Measurements from ENCODE around the gene TPRN. TPM values are rescaled to one million over a fixed set of nuclear protein-coding genes. Genes with fewer than 3 reads are reported as not detected.

Gene TPRN
- total RNA-seq, 1 donor from 2014 or later, result 18.0 TPM

DNA sequence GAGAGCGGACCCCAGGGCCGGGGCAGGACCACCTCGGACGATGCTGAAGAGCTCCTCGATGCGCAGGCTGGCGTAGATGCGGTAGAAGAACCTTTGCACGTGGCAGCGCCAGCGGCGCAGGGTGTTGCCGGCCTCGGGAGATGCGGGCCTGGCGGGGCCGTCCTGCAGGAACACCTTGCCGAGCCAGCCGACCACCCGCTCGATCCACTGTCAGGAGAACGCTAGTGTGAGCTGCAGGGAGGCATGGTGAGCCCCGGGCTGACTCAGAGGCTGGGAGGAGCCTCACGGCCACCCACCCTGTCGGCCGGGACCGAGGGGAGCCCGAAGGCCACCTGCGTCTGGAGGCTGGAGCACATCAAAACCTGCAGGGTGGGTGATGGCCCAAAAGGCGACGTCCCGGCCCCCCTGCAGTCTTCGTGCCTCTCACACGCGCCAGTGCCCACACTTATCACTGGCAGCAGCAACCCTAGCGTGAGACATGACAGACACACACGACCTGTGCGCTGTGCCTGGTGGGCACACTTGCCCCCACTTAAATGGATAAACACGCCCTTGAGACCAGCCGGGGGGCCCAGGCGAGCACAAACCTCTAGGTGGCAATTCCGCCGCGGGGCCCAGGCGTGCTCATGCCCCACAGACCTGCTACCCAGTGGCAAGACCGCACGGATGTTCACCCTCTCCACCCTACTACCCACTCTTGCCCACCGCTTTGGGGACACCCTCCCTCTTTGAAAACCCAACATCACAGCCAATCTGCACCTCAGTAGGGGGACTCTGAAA, 15.5 kb downstream of the TPRN start:
- DNase-seq, result no peak
- Histone ChIP-seq H3K9me3 (replicated peaks) (no peaks in the 10 kb centered on the region), H3K4me1 (peaks cover 51% of the 10 kb centered on the region), H3K27ac (replicated peaks) (no peak overlapping the region), H3K27me3 (ENCODE audit: low read depth) (no peaks in the 10 kb centered on the region), H3K36me3 (peaks cover 69% of the 10 kb centered on the region), H3K4me3 (no peak overlapping the region)
- TF ChIP-seq, protein P1, sequence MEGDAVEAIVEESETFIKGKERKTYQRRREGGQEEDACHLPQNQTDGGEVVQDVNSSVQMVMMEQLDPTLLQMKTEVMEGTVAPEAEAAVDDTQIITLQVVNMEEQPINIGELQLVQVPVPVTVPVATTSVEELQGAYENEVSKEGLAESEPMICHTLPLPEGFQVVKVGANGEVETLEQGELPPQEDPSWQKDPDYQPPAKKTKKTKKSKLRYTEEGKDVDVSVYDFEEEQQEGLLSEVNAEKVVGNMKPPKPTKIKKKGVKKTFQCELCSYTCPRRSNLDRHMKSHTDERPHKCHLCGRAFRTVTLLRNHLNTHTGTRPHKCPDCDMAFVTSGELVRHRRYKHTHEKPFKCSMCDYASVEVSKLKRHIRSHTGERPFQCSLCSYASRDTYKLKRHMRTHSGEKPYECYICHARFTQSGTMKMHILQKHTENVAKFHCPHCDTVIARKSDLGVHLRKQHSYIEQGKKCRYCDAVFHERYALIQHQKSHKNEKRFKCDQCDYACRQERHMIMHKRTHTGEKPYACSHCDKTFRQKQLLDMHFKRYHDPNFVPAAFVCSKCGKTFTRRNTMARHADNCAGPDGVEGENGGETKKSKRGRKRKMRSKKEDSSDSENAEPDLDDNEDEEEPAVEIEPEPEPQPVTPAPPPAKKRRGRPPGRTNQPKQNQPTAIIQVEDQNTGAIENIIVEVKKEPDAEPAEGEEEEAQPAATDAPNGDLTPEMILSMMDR (IDR thresholded peaks at IDR 0.05; ENCODE audit: borderline replicate concordance), result no peak
- intact Hi-C loops (cut with micrococcal nuclease), result no loop called here

DNA sequence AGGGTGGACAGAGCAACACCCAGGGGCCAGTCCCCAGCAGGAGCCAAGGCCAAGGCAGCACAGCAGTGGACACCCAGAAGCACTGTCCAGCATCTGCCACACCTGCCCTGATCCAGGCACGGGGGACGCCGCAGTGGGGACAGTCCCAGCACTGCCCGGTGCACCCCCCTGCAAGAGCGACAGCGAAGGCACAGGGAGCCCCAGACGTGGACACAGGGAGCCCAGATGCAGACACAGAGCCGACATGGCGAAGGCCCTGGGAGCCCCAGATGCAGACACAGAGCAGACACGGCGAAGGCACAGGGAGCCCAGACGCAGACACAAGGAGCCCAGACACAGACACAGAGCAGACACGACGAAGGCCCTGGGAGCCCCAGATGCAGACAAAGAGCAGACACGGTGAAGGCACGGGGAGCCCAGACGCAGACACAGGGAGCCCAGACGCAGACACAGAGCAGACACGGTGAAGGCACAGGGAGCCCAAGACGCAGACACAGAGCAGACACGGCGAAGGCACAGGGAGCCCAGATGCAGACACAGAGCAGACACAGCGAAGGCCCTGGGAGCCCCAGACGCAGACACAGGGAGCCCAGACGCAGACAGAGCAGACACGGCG, 16.5 kb downstream of the TPRN start:
- Histone ChIP-seq H3K9me3 (replicated peaks) (no peaks in the 10 kb centered on the region), H3K4me3 (no peak overlapping the region), H3K27me3 (ENCODE audit: low read depth) (no peaks in the 10 kb centered on the region), H3K27ac (replicated peaks) (no peak overlapping the region), H3K4me1 (peaks cover 41% of the 10 kb centered on the region), H3K36me3 (peaks cover 74% of the 10 kb centered on the region)
- intact Hi-C loops (cut with micrococcal nuclease), result no loop called here
- TF ChIP-seq, protein P1 (IDR thresholded peaks at IDR 0.05; ENCODE audit: borderline replicate concordance), result no peak
- no peak for DNase-seq

DNA sequence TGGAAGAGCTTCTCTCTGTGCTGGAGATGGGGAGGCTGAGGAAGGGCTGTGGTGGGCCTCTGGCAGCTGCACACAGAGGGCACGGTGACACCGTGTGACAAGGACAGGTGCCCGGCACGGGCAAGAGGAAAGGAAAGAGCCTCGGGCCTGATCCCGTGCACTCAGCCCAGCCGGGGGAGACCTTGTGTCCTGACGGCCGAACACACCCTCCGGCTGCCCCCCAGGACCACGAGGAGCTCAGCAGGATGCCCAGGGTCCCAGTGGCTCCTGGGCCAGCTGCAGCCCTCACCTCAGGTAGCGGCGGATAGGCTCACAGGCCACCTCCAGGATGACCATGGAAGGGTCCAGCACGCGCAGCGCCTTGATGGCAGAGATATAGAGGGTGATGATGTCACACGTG, 17.7 kb downstream of the TPRN start:
- peaks cover 30% of the 10 kb centered on the region for H3K4me1 ChIP-seq
- H3K9me3 ChIP-seq (replicated peaks), result no peaks in the 10 kb centered on the region
- TF ChIP-seq, protein P1 (IDR thresholded peaks at IDR 0.05; ENCODE audit: borderline replicate concordance), result no peak
- DNase-seq, result no peak
- H3K36me3 ChIP-seq, result peaks cover 83% of the 10 kb centered on the region
- no peaks in the 10 kb centered on the region for H3K27me3 ChIP-seq (ENCODE audit: low read depth)
- no peak overlapping the region for H3K4me3 ChIP-seq
- intact Hi-C loops (cut with micrococcal nuclease), result no loop called here
- H3K27ac ChIP-seq (replicated peaks), result no peak overlapping the region

DNA sequence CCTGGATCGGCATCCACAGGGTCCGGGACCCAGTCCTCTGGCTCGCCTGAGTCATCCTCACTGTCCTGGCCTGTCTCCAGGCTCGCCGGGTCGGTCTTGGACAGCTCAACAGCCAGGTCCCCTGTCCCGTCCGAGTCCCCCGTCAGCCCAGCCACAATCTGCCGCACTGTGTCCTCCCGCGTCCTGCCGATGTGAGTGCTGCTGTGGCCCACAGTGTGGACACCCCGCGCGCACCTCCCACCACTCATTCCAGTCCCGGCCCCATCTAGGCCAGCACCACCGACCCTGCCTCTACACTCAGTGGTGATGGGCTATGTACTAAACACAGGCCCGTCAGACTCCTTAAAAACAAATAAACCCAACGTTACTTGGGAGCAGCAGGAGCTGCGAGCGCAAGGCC, 18.9 kb downstream of the TPRN start:
- Histone ChIP-seq H3K4me1 (peaks cover 18% of the 10 kb centered on the region), H3K27me3 (ENCODE audit: low read depth) (no peaks in the 10 kb centered on the region), H3K36me3 (peaks cover 77% of the 10 kb centered on the region), H3K4me3 (no peak overlapping the region), H3K27ac (replicated peaks) (no peak overlapping the region), H3K9me3 (replicated peaks) (no peaks in the 10 kb centered on the region)
- TF ChIP-seq, protein P1 (IDR thresholded peaks at IDR 0.05; ENCODE audit: borderline replicate concordance), result no peak
- intact Hi-C loops (cut with micrococcal nuclease), result no loop called here
- DNase-seq, result no peak

DNA sequence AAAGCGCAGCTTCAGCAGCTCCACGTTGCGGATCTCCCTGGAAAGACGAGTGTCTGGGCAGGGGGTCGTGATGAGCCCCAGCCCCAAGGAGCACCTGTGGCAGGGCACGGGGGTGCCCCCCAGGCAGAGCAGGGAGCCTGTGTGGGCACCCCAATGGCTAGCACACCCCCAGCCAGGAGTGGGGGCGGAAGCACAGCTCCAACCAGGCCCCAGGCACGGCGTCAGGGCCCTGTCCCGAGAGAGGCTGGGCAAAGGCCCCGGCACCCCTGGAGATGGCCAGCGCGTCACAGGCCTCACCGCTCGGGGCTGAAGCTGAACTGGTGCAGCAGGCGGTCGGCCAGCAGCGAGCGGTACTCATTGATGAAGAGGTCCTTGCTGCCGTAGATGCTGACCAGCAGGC, 20.1 kb downstream of the TPRN start:
- H3K4me1 ChIP-seq, result peaks cover 7% of the 10 kb centered on the region
- no peak overlapping the region for H3K4me3 ChIP-seq
- no peak overlapping the region for H3K27ac ChIP-seq (replicated peaks)
- H3K9me3 ChIP-seq (replicated peaks), result no peaks in the 10 kb centered on the region
- H3K36me3 ChIP-seq, result peaks cover 67% of the 10 kb centered on the region
- no peak for DNase-seq
- intact Hi-C loops (cut with micrococcal nuclease), result no loop called here
- H3K27me3 ChIP-seq (ENCODE audit: low read depth), result no peaks in the 10 kb centered on the region
- TF ChIP-seq, protein P1 (IDR thresholded peaks at IDR 0.05; ENCODE audit: borderline replicate concordance), result no peak
